Astrocyte (in vitro differentiated cells and primary cell): ENCODE results near the gene GM2A.

Source experiments
- EZH2 ChIP-seq: IDR thresholded peaks from 2 replicates; pipeline ENCODE4 v1.6.1; 2012; ENCODE audit warnings: mild to moderate bottlenecking, low read length, inconsistent platforms; ENCODE audit not compliant: insufficient read depth
- TF ChIP-seq, protein P1 (sequence below): IDR thresholded peaks from 2 replicates; pipeline ENCODE4 v1.5.1; 2011; ENCODE audit warnings: low read depth, mild to moderate bottlenecking, inconsistent platforms, low read length, moderate library complexity; ENCODE audit not compliant: insufficient read depth

GRCh38 chr5:151250346-151251000 lies 2.5 kb upstream of the GM2A start:
- TF ChIP-seq, protein P1, sequence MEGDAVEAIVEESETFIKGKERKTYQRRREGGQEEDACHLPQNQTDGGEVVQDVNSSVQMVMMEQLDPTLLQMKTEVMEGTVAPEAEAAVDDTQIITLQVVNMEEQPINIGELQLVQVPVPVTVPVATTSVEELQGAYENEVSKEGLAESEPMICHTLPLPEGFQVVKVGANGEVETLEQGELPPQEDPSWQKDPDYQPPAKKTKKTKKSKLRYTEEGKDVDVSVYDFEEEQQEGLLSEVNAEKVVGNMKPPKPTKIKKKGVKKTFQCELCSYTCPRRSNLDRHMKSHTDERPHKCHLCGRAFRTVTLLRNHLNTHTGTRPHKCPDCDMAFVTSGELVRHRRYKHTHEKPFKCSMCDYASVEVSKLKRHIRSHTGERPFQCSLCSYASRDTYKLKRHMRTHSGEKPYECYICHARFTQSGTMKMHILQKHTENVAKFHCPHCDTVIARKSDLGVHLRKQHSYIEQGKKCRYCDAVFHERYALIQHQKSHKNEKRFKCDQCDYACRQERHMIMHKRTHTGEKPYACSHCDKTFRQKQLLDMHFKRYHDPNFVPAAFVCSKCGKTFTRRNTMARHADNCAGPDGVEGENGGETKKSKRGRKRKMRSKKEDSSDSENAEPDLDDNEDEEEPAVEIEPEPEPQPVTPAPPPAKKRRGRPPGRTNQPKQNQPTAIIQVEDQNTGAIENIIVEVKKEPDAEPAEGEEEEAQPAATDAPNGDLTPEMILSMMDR, result no peak
- TF ChIP-seq EZH2, result no peak
